ENCODE data around the gene ANKRD52. TPM values are rescaled to one million over a fixed set of nuclear protein-coding genes. Genes with fewer than 3 reads are reported as not detected.
A peak's percentile ranks its signal among the peaks of the same experiment; 100 is the strongest.

ANKRD52 gene
- total RNA-seq, 1 donor from 2014 or later, result 60.3 TPM

- Mint-ChIP-seq H3K36me3 (ENCODE audit: insufficient read depth) (peaks cover 7% of the 10 kb centered on the region), H3K4me1 (ENCODE audit: low read depth) (peaks cover 17% of the 10 kb centered on the region), H3K9me3 (ENCODE audit: low read depth) (no peaks in the 10 kb centered on the region), H3K27me3 (no peaks in the 10 kb centered on the region), H3K27ac (peak overlapping the region; percentile 100), H3K4me3 (ENCODE audit: low read depth) (peak overlapping the region; percentile 97)
- no peak for TF ChIP-seq CTCF (IDR thresholded peaks at IDR 0.05; ENCODE audit: unreplicated experiment)
- no peak for DNase-seq (ENCODE audit: low spot score, unreplicated experiment)
Measured at GRCh38 chr12:56190695-56191155, 67.5 kb downstream of the ANKRD52 start.

GRCh38 chr12:56189918-56190694 is 68.1 kb downstream of the ANKRD52 start:
- Mint-ChIP-seq H3K4me3 (ENCODE audit: low read depth) (peak overlapping the region; percentile 97), H3K36me3 (ENCODE audit: insufficient read depth) (peaks cover 7% of the 10 kb centered on the region), H3K27me3 (no peaks in the 10 kb centered on the region), H3K27ac (peak overlapping the region; percentile 100), H3K4me1 (ENCODE audit: low read depth) (peaks cover 17% of the 10 kb centered on the region), H3K9me3 (ENCODE audit: low read depth) (no peaks in the 10 kb centered on the region)
- peak; percentile 19 for TF ChIP-seq CTCF (IDR thresholded peaks at IDR 0.05; ENCODE audit: unreplicated experiment)
- DNase-seq (ENCODE audit: low spot score, unreplicated experiment), result peak; percentile 95

- Mint-ChIP-seq H3K27me3 (no peaks in the 10 kb centered on the region), H3K27ac (peak within 1 kb of the TSS; percentile 100), H3K4me1 (ENCODE audit: low read depth) (peaks cover 17% of the 10 kb centered on the region), H3K9me3 (ENCODE audit: low read depth) (no peaks in the 10 kb centered on the region), H3K4me3 (ENCODE audit: low read depth) (peak within 1 kb of the TSS; percentile 97), H3K36me3 (ENCODE audit: insufficient read depth) (peaks cover 9% of the 10 kb centered on the region)
- peak; percentile 83 for TF ChIP-seq CTCF (IDR thresholded peaks at IDR 0.05; ENCODE audit: unreplicated experiment)
- peak; percentile 78 for DNase-seq (ENCODE audit: low spot score, unreplicated experiment)
Measured at GRCh38 chr12:56189099-56189917, 68.9 kb downstream of the ANKRD52 start, which contains the start of gene SMARCC2. Gene SMARCC2, minus strand, starts transcription at chr12:56189483. Its CDS starts 22 bp downstream, at chr12:56189461.

- H3K4me3 Mint-ChIP-seq (ENCODE audit: low read depth), result peak overlapping the region; percentile 83
- TF ChIP-seq CTCF (IDR thresholded peaks at IDR 0.05; ENCODE audit: unreplicated experiment), result no peak
- peaks cover 17% of the 10 kb centered on the region for H3K4me1 Mint-ChIP-seq (ENCODE audit: low read depth)
- H3K27ac Mint-ChIP-seq, result peak overlapping the region; percentile 96
- H3K36me3 Mint-ChIP-seq (ENCODE audit: insufficient read depth), result peaks cover 9% of the 10 kb centered on the region
- DNase-seq (ENCODE audit: low spot score, unreplicated experiment), result no peak
- no peaks in the 10 kb centered on the region for H3K27me3 Mint-ChIP-seq
- no peaks in the 10 kb centered on the region for H3K9me3 Mint-ChIP-seq (ENCODE audit: low read depth)
Measured at GRCh38 chr12:56188778-56189098, 69.4 kb downstream of the ANKRD52 start.

GRCh38 chr12:56188131-56188777 is 69.9 kb downstream of the ANKRD52 start:
- H3K9me3 Mint-ChIP-seq (ENCODE audit: low read depth), result no peaks in the 10 kb centered on the region
- peaks cover 9% of the 10 kb centered on the region for H3K36me3 Mint-ChIP-seq (ENCODE audit: insufficient read depth)
- peaks cover 17% of the 10 kb centered on the region for H3K4me1 Mint-ChIP-seq (ENCODE audit: low read depth)
- TF ChIP-seq CTCF (IDR thresholded peaks at IDR 0.05; ENCODE audit: unreplicated experiment), result no peak
- no peak for DNase-seq (ENCODE audit: low spot score, unreplicated experiment)
- H3K4me3 Mint-ChIP-seq (ENCODE audit: low read depth), result peak overlapping the region; percentile 83
- H3K27me3 Mint-ChIP-seq, result no peaks in the 10 kb centered on the region
- peak overlapping the region; percentile 96 for H3K27ac Mint-ChIP-seq

Measured in progenitor cell of endocrine pancreas (in vitro differentiated cells).